Body of pancreas (tissue), 4 donors: ENCODE data around the gene MMP11. TPM values are rescaled to one million over a fixed set of nuclear protein-coding genes. Genes with fewer than 3 reads are reported as not detected.

Experiments used
- ATAC-seq: fragments of 150-250 bp; one replicate; pipeline ENCODE4 v1.9.1; 2016
- DNase-seq, 4 donors: peaks; one replicate each; pipeline ENCODE4 v3.0.0-alpha.2; 2019
- H3K27ac ChIP-seq, 4 donors: fragments of 200-600 bp; sonication (generic); 1 replicate in 3 of 4; 2 replicates in 1 of 4; pipeline versions ENCODE4 v1.5.1 to v1.6.1; 2016 to 2019; ENCODE audit warnings: mild to moderate bottlenecking in 1 of 4, mixed read lengths in 1 of 4, moderate library complexity in 1 of 4
- H3K27me3 ChIP-seq, 2 donors: fragments of 200-600 bp; sonication (generic); one replicate each; pipeline ENCODE4 v1.6.0; 2016; ENCODE audit warnings: mild to moderate bottlenecking in 1 of 2
- H3K36me3 ChIP-seq, 2 donors: fragments of 200-600 bp; sonication (generic); replicated peaks in 1 of 2; 2 replicates each; pipeline ENCODE4 v1.5.1; 2016; ENCODE audit warnings: low read depth in 2 of 2; ENCODE audit not compliant: insufficient read depth in 1 of 2
- H3K4me1 ChIP-seq: fragments of 200-600 bp; sonication (generic); one replicate; pipeline ENCODE4 v1.6.0; 2016
- H3K4me3 ChIP-seq, 2 donors: fragments of 200-600 bp; sonication (generic); 1 replicate in 1 of 2; 2 replicates in 1 of 2; pipeline ENCODE4 v1.5.1; 2016 to 2019
- H3K9me3 ChIP-seq, 3 donors: fragments of 200-600 bp; sonication (generic); 1 replicate in 2 of 3; 2 replicates in 1 of 3; pipeline ENCODE4 v1.5.1; 2016
- POLR2A ChIP-seq, 3 donors: fragments of 450-650 bp; IDR thresholded peaks; one replicate each; pipeline ENCODE4 v1.6.1; 2016; ENCODE audit warnings: antibody characterized with exemption in 3 of 3, mild to moderate bottlenecking in 2 of 3
- WGBS, 2 donors: methylation state at CpG; one replicate each; pipeline ENCODE4 v1.1.5; 2017; 5-methylcytosine and 5-hydroxymethylcytosine counted together
- intact Hi-C: fragments of 100-400 bp; cut with DNase I; formaldehyde crosslinking; loops from one replicate; pipeline ENCODE4 v1.15.1; 2023
- total RNA-seq, 2 donors: library from RNA; depleted of rRNA; stranded (reverse); fragments of >200 nt; gene quantifications; one replicate each; pipeline ENCODE4 v1.1.0, GENCODE V29; 2016
- TF ChIP-seq, protein P1 (sequence below), 7 experiments: fragments of 450-650 bp in 4 of 7; fragments of 200-600 bp in 3 of 7; sonication (generic) in 3 of 7; IDR thresholded peaks; one replicate each; pipeline ENCODE4 v1.5.1; 2016 to 2019; ENCODE audit warnings: antibody characterized with exemption in 7 of 7

MMP11 gene
- total RNA-seq, 2 donors from 2014 or later, result 1.0 to 2.0 TPM

DNA sequence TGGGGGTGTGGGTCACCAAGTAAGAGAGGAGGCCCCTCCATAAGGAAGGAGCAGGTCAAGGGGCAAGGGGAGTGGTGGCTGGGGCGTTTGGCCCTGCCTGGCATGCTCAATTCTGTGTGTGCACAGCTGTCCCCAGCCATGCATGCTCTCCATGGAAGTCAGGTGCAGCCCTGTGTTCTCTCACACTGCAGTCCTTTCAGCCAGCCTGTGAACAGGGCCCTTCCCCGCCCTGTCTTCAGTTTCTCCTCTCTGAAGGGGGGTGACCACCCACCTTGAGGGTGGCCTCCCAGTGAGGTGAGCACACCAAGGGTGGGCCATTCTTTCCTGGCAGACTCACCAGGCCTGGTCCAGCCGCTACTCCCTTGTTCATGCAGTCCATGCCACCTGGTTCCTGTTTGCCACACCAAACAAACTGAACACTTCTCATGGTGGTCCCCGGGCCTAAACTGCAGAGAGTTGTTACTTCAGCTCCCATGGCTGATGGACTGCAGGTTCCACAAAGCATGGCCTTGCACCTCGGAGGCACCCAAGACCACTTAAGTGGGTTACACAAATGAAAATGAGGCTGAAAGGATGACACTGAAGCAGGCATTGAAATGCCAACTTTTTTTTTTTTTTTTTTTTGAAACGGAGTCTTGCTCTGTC, 3.2 kb upstream of the MMP11 start:
- peaks cover 44% of the 10 kb centered on the region for H3K4me1 ChIP-seq
- no peak overlapping the region for H3K27ac ChIP-seq
- intact Hi-C loops, result no loop called here

GRCh38 chr22:23772315-23772648, 367 bp upstream of the MMP11 start:
- DNase-seq, result no peak
- ATAC-seq, result no peak
- H3K27me3 ChIP-seq, result no peaks in the 10 kb centered on the region
- no peaks in the 10 kb centered on the region for H3K9me3 ChIP-seq
- no peak for TF ChIP-seq POLR2A (IDR thresholded peaks at IDR 0.05)
- TF ChIP-seq, protein P1, sequence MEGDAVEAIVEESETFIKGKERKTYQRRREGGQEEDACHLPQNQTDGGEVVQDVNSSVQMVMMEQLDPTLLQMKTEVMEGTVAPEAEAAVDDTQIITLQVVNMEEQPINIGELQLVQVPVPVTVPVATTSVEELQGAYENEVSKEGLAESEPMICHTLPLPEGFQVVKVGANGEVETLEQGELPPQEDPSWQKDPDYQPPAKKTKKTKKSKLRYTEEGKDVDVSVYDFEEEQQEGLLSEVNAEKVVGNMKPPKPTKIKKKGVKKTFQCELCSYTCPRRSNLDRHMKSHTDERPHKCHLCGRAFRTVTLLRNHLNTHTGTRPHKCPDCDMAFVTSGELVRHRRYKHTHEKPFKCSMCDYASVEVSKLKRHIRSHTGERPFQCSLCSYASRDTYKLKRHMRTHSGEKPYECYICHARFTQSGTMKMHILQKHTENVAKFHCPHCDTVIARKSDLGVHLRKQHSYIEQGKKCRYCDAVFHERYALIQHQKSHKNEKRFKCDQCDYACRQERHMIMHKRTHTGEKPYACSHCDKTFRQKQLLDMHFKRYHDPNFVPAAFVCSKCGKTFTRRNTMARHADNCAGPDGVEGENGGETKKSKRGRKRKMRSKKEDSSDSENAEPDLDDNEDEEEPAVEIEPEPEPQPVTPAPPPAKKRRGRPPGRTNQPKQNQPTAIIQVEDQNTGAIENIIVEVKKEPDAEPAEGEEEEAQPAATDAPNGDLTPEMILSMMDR (IDR thresholded peaks at IDR 0.05), result no peak
- intact Hi-C loops, result no loop called here
- H3K27ac ChIP-seq, result no peak overlapping the region
- no peak overlapping the region for H3K4me3 ChIP-seq
- 12 to 16% methylated on average over 3 to 6 of the region's 6 CpGs for WGBS, 2 donors
- no peaks in the 10 kb centered on the region for H3K36me3 ChIP-seq
- peaks cover 29% of the 10 kb centered on the region for H3K4me1 ChIP-seq

More for the DNA sequence above, 3.2 kb upstream of the MMP11 start:
- WGBS, 2 donors, result 70 to 92% methylated on average over 4 to 6 of the region's 6 CpGs
- Histone ChIP-seq H3K9me3 (no peaks in the 10 kb centered on the region), H3K27me3 (no peaks in the 10 kb centered on the region), H3K36me3 (no peaks in the 10 kb centered on the region), H3K4me3 (no peak overlapping the region)
- ATAC-seq (no peak), DNase-seq (no peak)
- TF ChIP-seq, protein P1 (IDR thresholded peaks at IDR 0.05), result no peak
- TF ChIP-seq POLR2A (IDR thresholded peaks at IDR 0.05), result no peak

DNA sequence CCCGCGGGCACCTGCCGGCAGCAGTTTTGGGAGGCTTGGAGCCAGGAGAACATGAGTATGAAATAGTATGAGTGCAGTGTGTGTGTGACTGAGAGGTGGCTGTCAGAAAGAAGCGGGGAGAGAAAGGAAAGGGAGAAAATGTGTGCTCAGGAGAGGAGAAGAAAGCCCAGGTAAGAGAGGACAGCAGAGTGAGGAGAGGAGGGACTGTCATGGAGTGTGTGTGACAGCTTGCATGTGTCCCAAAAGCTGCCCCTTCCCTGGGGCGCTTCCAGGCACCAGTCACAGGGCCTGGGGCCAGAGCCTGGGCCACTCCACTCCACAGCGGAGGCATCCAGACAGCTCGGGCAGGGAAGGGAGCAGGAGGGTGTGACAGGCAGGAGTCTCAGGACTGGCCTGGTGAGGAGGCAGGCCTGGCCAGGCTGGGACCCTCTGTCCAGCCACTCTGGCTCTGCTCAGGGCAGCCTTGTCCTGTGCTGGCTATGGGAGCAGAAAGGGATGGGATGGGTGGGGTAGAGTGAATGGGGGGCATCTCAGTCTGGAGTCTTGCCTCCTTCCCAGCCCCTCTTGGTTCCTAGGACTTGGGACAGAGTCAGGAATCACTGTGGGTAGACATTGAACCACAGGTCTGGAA, 949 bp downstream of the MMP11 start:
- H3K4me3 ChIP-seq, result no peak overlapping the region
- no peak overlapping the region for H3K27ac ChIP-seq
- intact Hi-C loops, result no loop called here
- TF ChIP-seq POLR2A (IDR thresholded peaks at IDR 0.05), result no peak
- TF ChIP-seq, protein P1 (IDR thresholded peaks at IDR 0.05), result no peak
- WGBS, 2 donors, result 73 to 74% methylated on average over 7 of the region's 7 CpGs
- H3K27me3 ChIP-seq, result no peaks in the 10 kb centered on the region
- DNase-seq (no peak), ATAC-seq (no peak)
- peaks cover 26% of the 10 kb centered on the region for H3K4me1 ChIP-seq
- H3K36me3 ChIP-seq, result no peaks in the 10 kb centered on the region
- no peaks in the 10 kb centered on the region for H3K9me3 ChIP-seq

GRCh38 chr22:23774114-23774921, 1.7 kb downstream of the MMP11 start:
- DNase-seq (no peak), ATAC-seq (no peak)
- no peak overlapping the region for H3K27ac ChIP-seq
- WGBS, 2 donors, result 60 to 72% methylated on average over 9 to 12 of the region's 12 CpGs
- no peaks in the 10 kb centered on the region for H3K27me3 ChIP-seq
- TF ChIP-seq POLR2A (IDR thresholded peaks at IDR 0.05), result no peak
- TF ChIP-seq, protein P1 (IDR thresholded peaks at IDR 0.05), result no peak
- intact Hi-C loops, result no loop called here
- no peak overlapping the region for H3K4me3 ChIP-seq
- no peaks in the 10 kb centered on the region for H3K36me3 ChIP-seq
- H3K9me3 ChIP-seq, result no peaks in the 10 kb centered on the region
- H3K4me1 ChIP-seq, result peaks cover 19% of the 10 kb centered on the region
